ENCODE data around the gene ATP11B. TPM values are rescaled to one million over a fixed set of nuclear protein-coding genes. Genes with fewer than 3 reads are reported as not detected.
A peak's percentile ranks its signal among the peaks of the same experiment; 100 is the strongest.

ATP11B gene
- total and polyA plus RNA-seq, 10 of the 15 experiments (the other 5 are each of a cell fraction or from before 2014, with no cell fraction given), result 10.3 to 66.9 (median 36.7) TPM

DNA sequence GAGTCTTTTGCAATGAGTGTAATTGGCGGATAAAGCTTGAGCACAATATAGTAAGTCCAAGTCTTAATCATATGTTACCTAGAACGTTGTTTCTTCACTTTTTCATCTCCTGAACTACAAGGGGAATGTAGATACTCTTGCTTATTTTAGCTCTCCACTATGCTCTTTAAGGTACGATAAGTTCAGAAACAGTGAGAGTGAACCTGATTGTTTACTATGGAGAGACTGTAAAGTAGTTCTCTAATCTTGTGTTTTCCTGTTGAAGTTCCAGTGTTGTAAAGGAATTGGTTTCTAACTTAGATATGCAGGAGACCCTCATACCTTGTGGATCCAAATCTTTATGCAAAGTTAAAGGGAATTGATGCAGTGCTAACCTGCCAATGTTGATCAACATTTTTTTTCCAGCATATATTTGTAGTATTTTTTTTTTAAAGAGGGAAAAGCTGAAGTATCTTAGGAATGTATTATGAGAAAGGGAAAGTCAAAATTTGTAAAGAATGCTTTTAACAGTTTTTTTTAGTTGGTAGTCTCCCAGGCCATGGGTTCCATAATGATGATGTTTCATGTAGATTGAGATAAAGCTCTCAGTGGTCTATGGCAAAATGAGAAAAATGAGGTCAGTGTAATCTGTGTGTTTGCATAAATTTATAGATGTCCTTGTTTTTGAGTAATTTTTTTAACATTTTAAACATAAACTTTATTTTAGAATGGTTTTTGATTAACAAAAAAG, 14.9 kb downstream of the ATP11B start:
- 65% methylated on average over 3 of the region's 3 CpGs for WGBS (ENCODE audit: insufficient coverage, insufficient replicate concordance, low lambda C conversion rate, missing lambda C conversion rate)
- in situ Hi-C loops (cut with MboI) (no loop called here), intact Hi-C loops (cut with micrococcal nuclease; ENCODE audit: unreplicated experiment) (no loop called here)
- Histone ChIP-seq H3K27ac (ENCODE audit: control insufficient read depth, insufficient read depth) (no peak overlapping the region), H3K36me3 (ENCODE audit: control insufficient read depth in 2 of 2, insufficient read depth in 2 of 2, low read length in 1 of 2) (peaks cover 0 to 5% of the 10 kb centered on the region in 2 experiments; a peak in 1 of 4 replicates), H3K4me1 (ENCODE audit: control insufficient read depth, insufficient read depth, low read length) (no peaks in the 10 kb centered on the region), H3K4me2 (ENCODE audit: control insufficient read depth, insufficient read depth) (no peak overlapping the region), H4K20me1 (ENCODE audit: control insufficient read depth, insufficient read depth) (no peaks in the 10 kb centered on the region), H2AFZ (ENCODE audit: control insufficient read depth, low read depth, low read length) (no peak overlapping the region), H3K79me2 (ENCODE audit: control insufficient read depth, insufficient read depth, low read length) (peaks cover 87% of the 10 kb centered on the region), H3K27me3 (replicated peaks in 1 of 2; ENCODE audit: control insufficient read depth in 2 of 2, insufficient read depth in 2 of 2, low read length in 1 of 2) (no peaks in the 10 kb centered on the region), H3K9me3 (replicated peaks; ENCODE audit: control insufficient read depth, insufficient read depth, low read length) (no peaks in the 10 kb centered on the region; the same call in 2 of the 3 replicates), H3K4me3 (no peak overlapping the region), H3K9ac (ENCODE audit: control insufficient read depth, insufficient read depth, low read length) (no peak overlapping the region)
- no TSS peak for BruUV-seq (replicated peaks)
- no peak for TF ChIP-seq BMI1 (IDR thresholded peaks at IDR 0.05; ENCODE audit: borderline replicate concordance)
- TF ChIP-seq, protein P1, sequence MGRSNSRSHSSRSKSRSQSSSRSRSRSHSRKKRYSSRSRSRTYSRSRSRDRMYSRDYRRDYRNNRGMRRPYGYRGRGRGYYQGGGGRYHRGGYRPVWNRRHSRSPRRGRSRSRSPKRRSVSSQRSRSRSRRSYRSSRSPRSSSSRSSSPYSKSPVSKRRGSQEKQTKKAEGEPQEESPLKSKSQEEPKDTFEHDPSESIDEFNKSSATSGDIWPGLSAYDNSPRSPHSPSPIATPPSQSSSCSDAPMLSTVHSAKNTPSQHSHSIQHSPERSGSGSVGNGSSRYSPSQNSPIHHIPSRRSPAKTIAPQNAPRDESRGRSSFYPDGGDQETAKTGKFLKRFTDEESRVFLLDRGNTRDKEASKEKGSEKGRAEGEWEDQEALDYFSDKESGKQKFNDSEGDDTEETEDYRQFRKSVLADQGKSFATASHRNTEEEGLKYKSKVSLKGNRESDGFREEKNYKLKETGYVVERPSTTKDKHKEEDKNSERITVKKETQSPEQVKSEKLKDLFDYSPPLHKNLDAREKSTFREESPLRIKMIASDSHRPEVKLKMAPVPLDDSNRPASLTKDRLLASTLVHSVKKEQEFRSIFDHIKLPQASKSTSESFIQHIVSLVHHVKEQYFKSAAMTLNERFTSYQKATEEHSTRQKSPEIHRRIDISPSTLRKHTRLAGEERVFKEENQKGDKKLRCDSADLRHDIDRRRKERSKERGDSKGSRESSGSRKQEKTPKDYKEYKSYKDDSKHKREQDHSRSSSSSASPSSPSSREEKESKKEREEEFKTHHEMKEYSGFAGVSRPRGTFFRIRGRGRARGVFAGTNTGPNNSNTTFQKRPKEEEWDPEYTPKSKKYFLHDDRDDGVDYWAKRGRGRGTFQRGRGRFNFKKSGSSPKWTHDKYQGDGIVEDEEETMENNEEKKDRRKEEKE (IDR thresholded peaks at IDR 0.05), result no peak
- TF ChIP-seq BACH1 (IDR thresholded peaks at IDR 0.05; ENCODE audit: borderline replicate concordance), result no peak
- TF ChIP-seq SP1 (IDR thresholded peaks at IDR 0.05; ENCODE audit: low read depth, low read length), result no peak
- TF ChIP-seq, protein P2, sequence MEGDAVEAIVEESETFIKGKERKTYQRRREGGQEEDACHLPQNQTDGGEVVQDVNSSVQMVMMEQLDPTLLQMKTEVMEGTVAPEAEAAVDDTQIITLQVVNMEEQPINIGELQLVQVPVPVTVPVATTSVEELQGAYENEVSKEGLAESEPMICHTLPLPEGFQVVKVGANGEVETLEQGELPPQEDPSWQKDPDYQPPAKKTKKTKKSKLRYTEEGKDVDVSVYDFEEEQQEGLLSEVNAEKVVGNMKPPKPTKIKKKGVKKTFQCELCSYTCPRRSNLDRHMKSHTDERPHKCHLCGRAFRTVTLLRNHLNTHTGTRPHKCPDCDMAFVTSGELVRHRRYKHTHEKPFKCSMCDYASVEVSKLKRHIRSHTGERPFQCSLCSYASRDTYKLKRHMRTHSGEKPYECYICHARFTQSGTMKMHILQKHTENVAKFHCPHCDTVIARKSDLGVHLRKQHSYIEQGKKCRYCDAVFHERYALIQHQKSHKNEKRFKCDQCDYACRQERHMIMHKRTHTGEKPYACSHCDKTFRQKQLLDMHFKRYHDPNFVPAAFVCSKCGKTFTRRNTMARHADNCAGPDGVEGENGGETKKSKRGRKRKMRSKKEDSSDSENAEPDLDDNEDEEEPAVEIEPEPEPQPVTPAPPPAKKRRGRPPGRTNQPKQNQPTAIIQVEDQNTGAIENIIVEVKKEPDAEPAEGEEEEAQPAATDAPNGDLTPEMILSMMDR (IDR thresholded peaks at IDR 0.05 in 2 of 3, conservative IDR thresholded peaks at IDR 0.05 in 1 of 3; ENCODE audit: control insufficient read depth in 2 of 3, extremely low read depth in 1 of 3, insufficient read depth in 1 of 3, low read depth in 3 of 3, low read length in 3 of 3), result no peak
- no peak for TF ChIP-seq ZNF384 (IDR thresholded peaks at IDR 0.05; ENCODE audit: borderline replicate concordance, low read depth, low read length)
- no peak for TF ChIP-seq IKZF1 (conservative IDR thresholded peaks at IDR 0.05)
- TF ChIP-seq CHD1 (IDR thresholded peaks at IDR 0.05; ENCODE audit: low read depth, low read length), result no peak
- ATAC-seq (no peak), DNase-seq (ENCODE audit: low read depth, low spot score) (no peak), FAIRE-seq (peak; percentile 47)
- CTCF ChIA-PET, result interaction anchor here (1.2 to 2.4 kb wide), 3 partner anchors 8 to 92 kb away, joined by 3 to 12 read pairs (median 5); no protein-coding TSS in a partner anchor
- POLR2A ChIA-PET, result interaction anchor here (0.6 to 1.4 kb wide), 3 partner anchors 13 to 1498 kb away, joined by 3 read pairs; no protein-coding TSS in a partner anchor
- SMC1A ChIA-PET (ENCODE audit: uncharacterized antibody, unreplicated experiment), result interaction anchor here (0.7 to 2.6 kb wide), 8 partner anchors 12 to 92 kb away, joined by 3 to 6 read pairs (median 4); no protein-coding TSS in a partner anchor
- RAD21 ChIA-PET (ENCODE audit: unreplicated experiment), result interaction anchor here (0.8 to 2.4 kb wide), 4 partner anchors 11 to 93 kb away, joined by 3 to 7 read pairs (median 4); no protein-coding TSS in a partner anchor
